Measurements from ENCODE around the gene THRA.

DNA sequence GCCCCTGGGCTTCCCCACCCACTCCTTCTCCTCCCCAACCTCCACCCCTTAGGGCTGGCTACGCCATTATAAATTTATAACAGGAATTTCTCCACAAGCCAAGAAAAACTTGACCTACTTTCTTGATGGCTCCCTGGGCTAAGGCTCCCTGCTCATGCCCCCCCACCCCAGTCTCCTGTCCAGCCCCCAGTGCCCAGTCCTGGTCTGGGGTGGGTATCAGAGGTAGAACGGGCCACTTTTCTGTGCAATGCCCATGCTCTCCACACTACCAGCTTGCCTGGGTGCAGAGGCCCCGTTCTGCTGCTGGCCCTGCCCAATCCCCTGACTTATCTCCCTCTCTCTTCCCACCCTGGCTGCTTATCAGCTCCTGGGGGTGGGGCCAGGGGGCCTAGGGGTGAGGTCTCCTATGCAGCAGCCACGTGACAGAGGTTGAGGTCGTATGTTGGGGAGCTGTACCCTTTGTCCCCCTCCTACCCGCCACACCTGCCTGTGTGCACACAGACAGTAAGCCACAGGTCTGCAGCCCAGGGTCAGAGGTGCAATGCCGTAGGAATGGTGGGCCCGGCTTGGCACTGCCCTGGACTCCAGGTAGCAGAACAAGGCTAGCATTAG lies 10.1 kb downstream of the THRA start:
- TF ChIP-seq RARB (CRISPR knock-in tag; IDR thresholded peaks at IDR 0.05), result no peak
- TF ChIP-seq BACH2 (CRISPR knock-in tag; IDR thresholded peaks at IDR 0.05; ENCODE audit: borderline replicate concordance), result no peak
- TF ChIP-seq ZNF70 (CRISPR knock-in tag; IDR thresholded peaks at IDR 0.05), result no peak
- TF ChIP-seq OSR1 (CRISPR knock-in tag; IDR thresholded peaks at IDR 0.05), result no peak
- TF ChIP-seq SNAI2 (CRISPR knock-in tag; IDR thresholded peaks at IDR 0.05), result no peak
- TF ChIP-seq, protein P1, sequence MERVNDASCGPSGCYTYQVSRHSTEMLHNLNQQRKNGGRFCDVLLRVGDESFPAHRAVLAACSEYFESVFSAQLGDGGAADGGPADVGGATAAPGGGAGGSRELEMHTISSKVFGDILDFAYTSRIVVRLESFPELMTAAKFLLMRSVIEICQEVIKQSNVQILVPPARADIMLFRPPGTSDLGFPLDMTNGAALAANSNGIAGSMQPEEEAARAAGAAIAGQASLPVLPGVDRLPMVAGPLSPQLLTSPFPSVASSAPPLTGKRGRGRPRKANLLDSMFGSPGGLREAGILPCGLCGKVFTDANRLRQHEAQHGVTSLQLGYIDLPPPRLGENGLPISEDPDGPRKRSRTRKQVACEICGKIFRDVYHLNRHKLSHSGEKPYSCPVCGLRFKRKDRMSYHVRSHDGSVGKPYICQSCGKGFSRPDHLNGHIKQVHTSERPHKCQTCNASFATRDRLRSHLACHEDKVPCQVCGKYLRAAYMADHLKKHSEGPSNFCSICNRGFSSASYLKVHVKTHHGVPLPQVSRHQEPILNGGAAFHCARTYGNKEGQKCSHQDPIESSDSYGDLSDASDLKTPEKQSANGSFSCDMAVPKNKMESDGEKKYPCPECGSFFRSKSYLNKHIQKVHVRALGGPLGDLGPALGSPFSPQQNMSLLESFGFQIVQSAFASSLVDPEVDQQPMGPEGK (CRISPR knock-in tag; IDR thresholded peaks at IDR 0.05; ENCODE audit: borderline replicate concordance), result no peak
- no peak for TF ChIP-seq ZFP30 (CRISPR knock-in tag; IDR thresholded peaks at IDR 0.05)
- no peak for TF ChIP-seq TOX (CRISPR knock-in tag; IDR thresholded peaks at IDR 0.05; ENCODE audit: borderline replicate concordance)
- TF ChIP-seq ESRRG (CRISPR knock-in tag; IDR thresholded peaks at IDR 0.05), result no peak
- TF ChIP-seq, protein P2, sequence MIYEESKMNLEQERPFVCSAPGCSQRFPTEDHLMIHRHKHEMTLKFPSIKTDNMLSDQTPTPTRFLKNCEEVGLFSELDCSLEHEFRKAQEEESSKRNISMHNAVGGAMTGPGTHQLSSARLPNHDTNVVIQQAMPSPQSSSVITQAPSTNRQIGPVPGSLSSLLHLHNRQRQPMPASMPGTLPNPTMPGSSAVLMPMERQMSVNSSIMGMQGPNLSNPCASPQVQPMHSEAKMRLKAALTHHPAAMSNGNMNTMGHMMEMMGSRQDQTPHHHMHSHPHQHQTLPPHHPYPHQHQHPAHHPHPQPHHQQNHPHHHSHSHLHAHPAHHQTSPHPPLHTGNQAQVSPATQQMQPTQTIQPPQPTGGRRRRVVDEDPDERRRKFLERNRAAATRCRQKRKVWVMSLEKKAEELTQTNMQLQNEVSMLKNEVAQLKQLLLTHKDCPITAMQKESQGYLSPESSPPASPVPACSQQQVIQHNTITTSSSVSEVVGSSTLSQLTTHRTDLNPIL (CRISPR knock-in tag; IDR thresholded peaks at IDR 0.05; ENCODE audit: low read depth), result no peak
- TF ChIP-seq, protein P3, sequence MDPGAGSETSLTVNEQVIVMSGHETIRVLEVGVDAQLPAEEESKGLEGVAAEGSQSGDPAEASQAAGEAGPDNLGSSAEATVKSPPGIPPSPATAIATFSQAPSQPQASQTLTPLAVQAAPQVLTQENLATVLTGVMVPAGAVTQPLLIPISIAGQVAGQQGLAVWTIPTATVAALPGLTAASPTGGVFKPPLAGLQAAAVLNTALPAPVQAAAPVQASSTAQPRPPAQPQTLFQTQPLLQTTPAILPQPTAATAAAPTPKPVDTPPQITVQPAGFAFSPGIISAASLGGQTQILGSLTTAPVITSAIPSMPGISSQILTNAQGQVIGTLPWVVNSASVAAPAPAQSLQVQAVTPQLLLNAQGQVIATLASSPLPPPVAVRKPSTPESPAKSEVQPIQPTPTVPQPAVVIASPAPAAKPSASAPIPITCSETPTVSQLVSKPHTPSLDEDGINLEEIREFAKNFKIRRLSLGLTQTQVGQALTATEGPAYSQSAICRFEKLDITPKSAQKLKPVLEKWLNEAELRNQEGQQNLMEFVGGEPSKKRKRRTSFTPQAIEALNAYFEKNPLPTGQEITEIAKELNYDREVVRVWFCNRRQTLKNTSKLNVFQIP (CRISPR knock-in tag; IDR thresholded peaks at IDR 0.05; ENCODE audit: borderline replicate concordance, low read depth), result no peak
